GF-D8 (cell line): Measurements from ENCODE around the gene LRMDA.

Experiments
- DNase-seq: peaks from one replicate; lab custom pipeline; 2025; lab: John Stamatoyannopoulos, UW

Gene LRMDA

DNA sequence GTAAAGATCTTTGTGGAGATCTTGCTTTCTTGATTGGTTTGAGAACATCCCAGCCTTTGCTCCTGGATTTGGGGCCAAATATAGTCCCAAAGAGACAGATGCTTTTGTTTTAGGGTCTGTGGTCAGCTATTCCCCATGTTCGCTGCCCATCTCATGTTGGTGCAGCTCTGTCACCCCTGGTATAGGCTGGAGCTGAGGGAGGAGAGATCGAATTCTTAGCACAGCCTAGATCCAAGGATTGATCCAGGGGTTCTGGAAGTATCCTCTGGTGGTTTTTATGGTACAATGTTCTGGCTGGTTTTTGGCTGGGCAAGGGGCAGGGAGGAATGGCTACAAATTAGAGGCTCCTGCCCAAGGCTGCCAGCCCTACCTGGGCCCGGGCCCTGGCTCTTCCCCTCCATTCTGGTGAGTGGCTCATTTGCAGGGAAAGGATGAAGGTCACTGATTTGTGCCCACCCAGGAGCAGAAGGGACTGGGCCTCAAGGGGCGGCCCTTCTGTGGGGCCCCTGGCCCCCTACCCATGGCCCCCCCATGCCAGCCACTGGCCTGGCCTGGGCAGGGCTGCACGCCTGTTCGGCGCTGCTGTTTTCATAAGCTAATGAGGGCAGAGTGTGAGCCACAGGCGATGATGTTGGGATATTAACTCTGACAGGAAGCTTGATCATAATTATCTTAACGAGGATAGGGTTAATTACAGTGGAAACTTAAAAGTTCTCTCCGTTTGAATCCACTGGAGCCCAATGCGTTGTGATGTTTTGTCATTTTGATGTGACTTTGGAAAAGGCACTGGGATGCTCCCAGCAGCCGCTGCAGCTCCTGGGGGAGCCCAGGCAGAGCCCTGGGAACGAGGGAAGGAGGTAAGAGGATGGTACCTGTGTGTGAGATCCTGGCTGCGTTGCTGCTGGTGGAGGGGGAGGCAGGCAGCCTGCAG is 600.6 kb downstream of the LRMDA start:
- DNase-seq = no peak

DNA sequence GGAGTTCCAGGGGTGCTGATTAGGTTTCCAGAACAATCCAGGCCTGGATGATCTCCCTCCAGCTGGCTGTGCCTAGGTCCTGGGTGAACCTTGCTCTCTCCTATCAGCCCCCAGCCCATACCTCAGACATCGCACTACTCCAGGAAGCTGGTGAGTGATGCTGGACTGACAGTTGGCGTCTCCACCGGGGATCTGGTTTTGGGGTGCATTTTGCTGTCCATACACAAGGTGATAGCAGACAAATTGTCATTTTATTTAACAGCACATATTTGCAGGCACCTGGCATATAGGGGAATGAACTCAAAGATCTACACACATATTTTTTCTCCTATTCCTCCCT is 601.2 kb downstream of the LRMDA start:
- DNase-seq = no peak

GRCh38 chr10:76033457-76034196 is 602.2 kb downstream of the LRMDA start:
- DNase-seq = no peak

DNA sequence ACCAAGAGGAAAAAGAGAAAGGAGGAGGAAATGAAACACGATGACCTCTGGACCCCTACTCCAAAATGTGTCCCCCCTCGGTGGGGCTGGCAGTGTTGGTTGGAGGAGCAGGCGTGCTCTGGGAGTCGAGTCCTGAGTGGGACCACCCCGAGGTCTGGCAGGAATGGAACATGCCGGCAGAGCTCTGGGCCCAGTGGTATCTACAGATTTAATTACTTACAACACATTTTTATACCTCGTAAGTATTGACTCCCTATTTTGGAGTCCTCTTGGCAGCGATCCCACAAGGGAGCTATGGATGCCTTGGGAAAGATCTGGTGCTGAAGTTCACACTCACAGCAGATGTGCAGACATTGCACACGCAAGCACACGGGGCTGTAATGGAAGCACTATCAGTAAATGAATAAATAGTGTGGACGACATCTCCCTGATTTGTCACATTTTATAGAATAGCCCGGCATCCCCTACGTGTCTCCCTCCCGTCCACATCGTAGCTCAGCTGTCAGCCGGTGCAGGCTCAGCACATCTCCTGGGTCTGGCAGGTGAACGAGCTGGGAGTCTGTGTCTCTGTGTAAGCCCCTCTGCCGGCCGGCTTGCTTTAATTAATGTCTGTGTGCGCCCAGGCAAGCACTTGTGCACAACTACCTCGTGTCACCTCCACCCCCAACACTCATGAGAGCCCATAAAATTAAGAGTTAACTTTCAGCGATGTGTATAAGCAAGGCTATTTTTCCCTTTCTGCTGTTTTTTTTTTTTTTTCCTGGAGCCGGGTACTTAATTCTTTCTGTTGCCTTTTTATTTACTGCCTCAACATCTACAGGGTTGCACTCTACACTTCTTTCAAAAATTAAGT is 603.2 kb downstream of the LRMDA start:
- no peak for DNase-seq

GRCh38 chr10:76035206-76036110 is 604.0 kb downstream of the LRMDA start:
- no peak for DNase-seq

DNA sequence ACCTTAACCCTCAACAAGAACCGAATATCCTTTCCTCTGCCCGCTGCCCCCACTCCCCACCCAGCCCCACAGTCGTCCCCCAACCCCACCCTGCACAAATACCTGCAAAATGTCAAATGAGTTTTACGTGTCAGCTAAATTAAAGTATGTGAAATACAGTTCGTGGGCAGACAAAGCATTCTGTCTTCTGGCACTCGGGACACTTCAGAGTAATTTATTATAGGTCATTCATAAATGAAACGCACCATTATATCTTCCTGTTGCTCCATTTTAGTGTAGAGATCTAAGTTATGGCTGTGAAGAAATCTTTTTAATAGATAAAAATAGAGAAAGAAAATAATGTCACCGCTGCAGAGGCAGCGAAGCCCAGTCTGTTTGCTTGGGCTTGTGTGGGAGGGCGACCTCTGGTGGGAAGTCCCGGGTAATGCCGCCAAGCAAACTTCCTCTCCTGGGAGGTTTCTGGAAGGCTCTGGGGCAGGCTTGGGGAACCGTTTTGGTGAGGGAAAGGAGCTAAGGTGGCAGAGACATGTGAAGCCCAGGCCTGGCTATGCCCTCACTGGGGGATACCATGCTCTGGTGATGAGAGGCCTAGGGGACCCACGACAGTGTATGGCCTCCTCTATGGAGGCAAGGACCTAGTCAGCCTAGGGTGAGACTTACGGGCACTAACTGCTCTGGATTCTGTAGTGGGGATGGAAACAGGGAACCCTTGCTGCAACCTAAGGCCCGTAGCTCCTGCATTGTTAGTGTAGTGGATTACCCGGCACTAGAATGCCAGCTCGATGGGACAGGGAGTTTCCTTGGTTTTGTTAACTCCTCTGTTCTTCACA is 604.9 kb downstream of the LRMDA start:
- no peak for DNase-seq

- no peak for DNase-seq
These were observed 605.5 kb downstream of the LRMDA start for GRCh38 chr10:76036962-76037361.

- no peak for DNase-seq
These were observed 606.2 kb downstream of the LRMDA start for GRCh38 chr10:76037531-76038155.

DNA sequence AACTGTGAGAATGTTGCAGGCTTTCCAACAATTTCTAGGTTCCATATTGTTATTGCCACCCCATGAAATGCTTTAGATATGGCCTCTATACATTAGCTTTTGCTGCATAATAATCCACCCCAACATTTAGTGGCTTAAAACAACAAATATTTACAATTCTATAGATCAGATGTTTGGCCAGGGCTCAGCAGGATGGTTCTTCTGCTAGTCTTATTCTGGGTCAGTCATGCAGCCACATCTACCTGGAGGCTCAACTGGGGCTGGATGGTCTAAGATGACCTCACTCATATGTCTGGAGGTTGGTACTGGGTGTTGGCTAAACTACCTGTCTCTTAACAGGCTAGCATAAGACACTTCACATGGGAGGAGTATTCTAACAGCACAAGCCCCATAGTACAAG is 607.3 kb downstream of the LRMDA start:
- no peak for DNase-seq

DNA sequence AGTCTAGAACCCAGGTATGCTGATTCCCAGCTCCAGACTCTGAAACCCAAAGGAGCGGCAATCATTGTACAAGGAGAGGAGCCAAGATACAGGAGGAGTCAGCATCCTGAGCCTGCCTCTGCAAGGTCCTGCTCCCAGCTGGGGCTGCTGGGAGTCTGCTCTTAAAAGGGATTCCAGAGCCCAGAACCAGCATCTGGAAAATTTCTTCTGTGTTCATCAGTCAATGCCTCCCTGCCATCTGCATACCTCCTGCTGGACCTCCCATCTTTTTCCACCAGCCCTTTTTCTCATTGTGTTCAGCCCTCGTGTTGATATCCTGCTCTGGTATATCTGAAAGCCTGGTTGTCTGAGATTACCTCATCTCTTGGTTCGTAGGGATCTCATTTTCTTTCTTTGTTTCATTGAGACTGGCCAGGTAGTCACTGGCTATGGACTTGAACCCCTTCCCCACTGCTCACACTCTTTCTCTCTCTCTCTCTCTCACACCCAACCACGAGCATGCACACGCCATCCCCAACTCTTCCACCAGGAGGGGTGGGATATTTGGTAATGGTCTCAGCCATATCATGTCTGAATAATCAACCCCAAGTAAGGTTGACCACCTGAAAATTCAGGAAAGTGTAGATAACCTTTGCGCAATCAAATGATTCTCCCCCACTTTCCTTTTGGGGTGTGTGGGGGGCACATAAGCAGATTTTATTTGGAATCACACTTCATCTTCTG is 608.8 kb downstream of the LRMDA start:
- no peak for DNase-seq

- no peak for DNase-seq
These were observed 609.4 kb downstream of the LRMDA start for GRCh38 chr10:76040830-76041220.

DNA sequence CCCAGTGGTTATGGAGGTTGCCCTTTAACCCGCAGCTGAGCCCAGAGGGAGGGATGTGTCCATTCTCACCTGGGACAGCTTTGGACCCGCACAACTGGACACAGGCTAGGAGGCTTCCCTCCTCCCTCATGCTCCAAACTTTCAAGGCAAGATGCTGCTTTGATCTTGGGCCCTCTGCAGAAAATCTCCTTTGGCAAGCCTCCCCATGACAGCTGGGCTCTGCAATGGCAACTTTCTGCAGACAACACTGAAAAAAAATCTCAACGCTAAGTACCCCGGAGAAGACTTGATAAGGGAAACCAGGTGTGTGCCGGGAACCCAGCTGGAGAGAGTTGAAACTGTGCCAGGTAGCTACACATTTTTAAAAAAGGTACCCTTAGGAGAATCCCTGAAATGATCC is 610.1 kb downstream of the LRMDA start:
- DNase-seq = no peak

- no peak for DNase-seq
These were observed 611.8 kb downstream of the LRMDA start for GRCh38 chr10:76043261-76043660.

DNA sequence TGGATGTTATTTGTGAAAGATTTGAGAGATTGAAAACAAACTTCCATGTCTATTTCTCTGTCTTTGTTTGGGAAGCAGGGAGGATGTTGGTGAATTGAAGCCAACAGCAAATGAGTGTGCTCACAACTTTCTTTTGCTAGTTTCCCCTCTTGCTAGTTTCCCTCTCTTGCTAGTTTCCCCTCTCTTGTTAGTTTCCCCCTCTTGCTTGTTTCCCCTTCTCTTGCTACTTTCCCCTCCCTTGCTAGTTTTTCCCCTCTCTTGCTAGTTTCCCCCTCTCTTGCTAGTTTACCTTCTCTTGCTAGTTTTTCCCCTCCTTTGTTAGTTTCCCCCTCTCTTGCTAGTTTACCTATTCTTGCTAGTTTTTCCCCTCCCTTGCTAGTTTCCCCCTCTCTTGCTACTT is 613.3 kb downstream of the LRMDA start:
- DNase-seq = no peak

GRCh38 chr10:76045174-76045573 is 613.8 kb downstream of the LRMDA start:
- DNase-seq = no peak

GRCh38 chr10:76047521-76047920 is 616.1 kb downstream of the LRMDA start:
- no peak for DNase-seq

GRCh38 chr10:76049581-76050290 is 618.3 kb downstream of the LRMDA start:
- no peak for DNase-seq

DNA sequence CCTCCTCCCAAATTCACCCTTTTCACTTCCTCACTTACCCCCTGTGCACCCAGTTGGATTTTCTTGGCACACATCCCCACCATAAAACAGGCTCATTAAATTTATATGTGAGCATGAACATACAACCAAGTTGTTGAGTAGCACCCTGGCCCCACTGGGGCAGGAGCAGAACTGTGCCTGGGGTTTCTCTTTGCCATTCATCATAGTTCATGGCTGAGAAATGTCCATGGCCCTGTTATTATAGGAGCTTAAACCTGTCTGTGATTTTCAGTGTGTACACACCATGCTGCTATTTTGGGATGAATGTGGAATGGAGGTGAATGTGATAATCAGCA is 618.8 kb downstream of the LRMDA start:
- no peak for DNase-seq
